GM12878 (cell line): ENCODE measurements around the gene SBF2. TPM values are rescaled to one million over a fixed set of nuclear protein-coding genes. Genes with fewer than 3 reads are reported as not detected.

ENCODE experiments used
- ATF2 ChIP-seq: IDR thresholded peaks from 2 replicates; pipeline ENCODE4 v1.6.1; 2012; ENCODE audit warnings: low read length, inconsistent platforms
- ATF3 ChIP-seq: IDR thresholded peaks from 2 replicates; pipeline ENCODE4 v1.6.1; 2011; ENCODE audit warnings: low read depth, mild to moderate bottlenecking, low read length, moderate library complexity, borderline replicate concordance; ENCODE audit errors: extremely low read depth
- ATF7 ChIP-seq: fragments of 450-650 bp; IDR thresholded peaks from 2 replicates; pipeline ENCODE4 v1.6.1; 2016; ENCODE audit warnings: low read depth, mild to moderate bottlenecking
- BCL11A ChIP-seq: IDR thresholded peaks from 2 replicates; pipeline ENCODE4 v1.6.1; 2011; ENCODE audit warnings: low read depth, low read length
- BRCA1 ChIP-seq: IDR thresholded peaks from 2 replicates; pipeline ENCODE4 v1.6.1; 2011; ENCODE audit warnings: low read depth, low read length, improper control_type of control experiment
- CBX3 ChIP-seq: fragments of 200-600 bp; sonication (generic); IDR thresholded peaks from 2 replicates; pipeline ENCODE4 v1.6.1; 2016; ENCODE audit warnings: low read depth, borderline replicate concordance
- CREM ChIP-seq: IDR thresholded peaks from 2 replicates; pipeline ENCODE4 v1.6.1; 2014; ENCODE audit warnings: antibody characterized with exemption, low read depth
- E2F4 ChIP-seq: IDR thresholded peaks from 2 replicates; pipeline ENCODE4 v1.6.1; 2012; ENCODE audit warnings: low read depth, low read length, improper control_type of control experiment
- EED ChIP-seq: sonication (generic); IDR thresholded peaks from 2 replicates; pipeline ENCODE4 v1.6.1; 2016; ENCODE audit warnings: antibody characterized with exemption, low read depth
- ETV6 ChIP-seq, 2 experiments: fragments of 450-650 bp in 1 of 2; IDR thresholded peaks in 1 of 2; conservative IDR thresholded peaks in 1 of 2; 2 replicates each; pipeline ENCODE4 v1.6.1; 2014; ENCODE audit warnings: antibody characterized with exemption in 1 of 2, borderline replicate concordance in 1 of 2, low read depth in 1 of 2, mild to moderate bottlenecking in 1 of 2, moderate library complexity in 1 of 2
- HCFC1 ChIP-seq: fragments of 150-350 bp; IDR thresholded peaks from 2 replicates; pipeline ENCODE4 v1.6.1; 2014; ENCODE audit warnings: low read length
- MEF2B ChIP-seq: fragments of 450-650 bp; IDR thresholded peaks from 2 replicates; pipeline ENCODE4 v1.6.1; 2018; ENCODE audit warnings: mild to moderate bottlenecking, moderate library complexity; ENCODE audit not compliant: partially characterized antibody, poor library complexity, severe bottlenecking
- MXI1 ChIP-seq: fragments of 150-350 bp; IDR thresholded peaks from 2 replicates; pipeline ENCODE4 v1.6.1; 2011; ENCODE audit warnings: low read depth, mild to moderate bottlenecking, inconsistent platforms, low read length, improper control_type of control experiment
- NR2C1 ChIP-seq: fragments of 450-650 bp; IDR thresholded peaks from 2 replicates; pipeline ENCODE4 v1.6.1; 2017; ENCODE audit warnings: antibody characterized with exemption, mild to moderate bottlenecking, moderate library complexity
- RB1 ChIP-seq: fragments of 450-650 bp; formaldehyde crosslinking; IDR thresholded peaks from 2 replicates; pipeline ENCODE4 v1.6.1; 2017; ENCODE audit warnings: mild to moderate bottlenecking, borderline replicate concordance
- RCOR1 ChIP-seq: conservative IDR thresholded peaks from 2 replicates; pipeline ENCODE4 v1.6.1; 2012; ENCODE audit warnings: low read depth, low read length, improper control_type of control experiment
- RELB ChIP-seq: fragments of 450-650 bp; IDR thresholded peaks from 2 replicates; pipeline ENCODE4 v1.6.1; 2017; ENCODE audit warnings: low read depth, mild to moderate bottlenecking, moderate library complexity
- RFX5 ChIP-seq: IDR thresholded peaks from 2 replicates; pipeline ENCODE4 v1.6.1; 2011; ENCODE audit warnings: low read depth, low read length, improper control_type of control experiment
- SREBF1 ChIP-seq: IDR thresholded peaks from 2 replicates; pipeline ENCODE4 v1.6.1; 2012; ENCODE audit warnings: mild to moderate bottlenecking, low read length
- SREBF2 ChIP-seq: IDR thresholded peaks from 2 replicates; pipeline ENCODE4 v1.6.1; 2012; ENCODE audit warnings: mild to moderate bottlenecking, low read length
- WRNIP1 ChIP-seq: IDR thresholded peaks from 2 replicates; pipeline ENCODE4 v1.6.1; 2011; ENCODE audit warnings: low read depth, low read length, improper control_type of control experiment, borderline replicate concordance
- polyA plus RNA-seq, 11 experiments: library from polyadenylated mRNA; depleted of rRNA in 4 of 11; unstranded in 6 of 11; stranded (reverse) in 5 of 11; fragments of >200 nt; fragmentation: Nextera tagmentation in 4 of 11; fragmentation: Illumina TruSeq in 1 of 11; extraction: Ambion mirVana in 4 of 11; extraction: Trizol in 1 of 11; gene quantifications; 1 replicate in 1 of 11; 2 replicates in 10 of 11; pipeline versions ENCODE4 v1.2.1 to v1.2.3, GENCODE V29; 2011 to 2016; ENCODE audit warnings: inconsistent platforms in 2 of 11, missing spikeins in 2 of 11, low read depth in 1 of 11
- total RNA-seq, 4 experiments: library from RNA; depleted of rRNA in 3 of 4; stranded (reverse); fragments of >200 nt in 3 of 4; fragmentation: Illumina TruSeq in 1 of 4; extraction: Trizol in 1 of 4; gene quantifications; 2 replicates each; pipeline versions ENCODE4 v1.2.1 to v1.2.3, GENCODE V29; 2013 to 2021

The SBF2 gene
- total and polyA plus RNA-seq, 10 of the 15 experiments (the other 5 are each of a cell fraction or from before 2014, with no cell fraction given): 0.24 to 2.3 (median 1.1) TPM

- TF ChIP-seq ATF3 (0 out of 2 replicates have a peak, but pooled peaks have one; percentile 12), CBX3 (no peak), ATF2 (no peak), ETV6 (conservative IDR thresholded peaks at IDR 0.05 in 1 of 2, IDR thresholded peaks at IDR 0.05 in 1 of 2; ENCODE audit: borderline replicate concordance in 1 of 2, low read depth in 1 of 2) (no peak), RB1 (0 out of 2 replicates have a peak, but pooled peaks have one; percentile 80), MEF2B (no peak), RFX5 (no peak), HCFC1 (no peak; the same call in 1 of the 2 replicates), BRCA1 (no peak), RELB (peak; percentile 57; the same call in 1 of the 2 replicates), MXI1 (peak; percentile 40; the same call in 1 of the 2 replicates), EED (no peak), ATF7 (no peak), SREBF1 (no peak), SREBF2 (no peak), E2F4 (no peak), BCL11A (no peak), NR2C1 (no peak), CREM (0 out of 2 replicates have a peak, but pooled peaks have one; percentile 8), RCOR1 (no peak), WRNIP1 (no peak)
Observed at GRCh38 chr11:9757809-9758636, 536.0 kb downstream of the SBF2 start (continued).
